ENCODE results near the gene NRF1. TPM values are rescaled to one million over a fixed set of nuclear protein-coding genes. Genes with fewer than 3 reads are reported as not detected.
"Not testable (repeated sequence)": the region's sequence is repeated elsewhere in the genome, so short reads cannot be mapped to it uniquely, and the experiment has no call there.

Gene NRF1
- total RNA-seq, 2 donors from 2014 or later = 19.2 to 37.6 TPM

DNA sequence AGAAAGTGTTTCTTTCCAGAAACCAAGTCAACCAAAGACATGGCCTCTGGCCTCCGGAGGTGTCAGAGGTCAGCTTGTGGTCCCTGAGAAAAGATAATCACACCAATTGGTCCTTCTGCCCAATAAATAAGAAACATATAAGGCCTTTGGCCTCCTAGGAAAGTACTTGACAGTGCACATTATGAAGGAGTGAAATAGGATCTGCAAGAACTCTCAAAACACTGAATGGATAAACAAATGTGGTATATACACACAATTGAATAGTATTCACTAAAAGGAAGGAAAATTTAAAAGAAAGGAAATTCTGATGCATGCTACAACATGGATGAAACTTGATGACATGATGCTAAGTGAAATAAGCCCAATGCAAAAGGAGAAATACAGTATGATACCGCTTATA is 35.4 kb upstream of the NRF1 start:
- no peak for ATAC-seq (ENCODE audit: insufficient number of reproducible peaks, low FRiP score, low read depth)

DNA sequence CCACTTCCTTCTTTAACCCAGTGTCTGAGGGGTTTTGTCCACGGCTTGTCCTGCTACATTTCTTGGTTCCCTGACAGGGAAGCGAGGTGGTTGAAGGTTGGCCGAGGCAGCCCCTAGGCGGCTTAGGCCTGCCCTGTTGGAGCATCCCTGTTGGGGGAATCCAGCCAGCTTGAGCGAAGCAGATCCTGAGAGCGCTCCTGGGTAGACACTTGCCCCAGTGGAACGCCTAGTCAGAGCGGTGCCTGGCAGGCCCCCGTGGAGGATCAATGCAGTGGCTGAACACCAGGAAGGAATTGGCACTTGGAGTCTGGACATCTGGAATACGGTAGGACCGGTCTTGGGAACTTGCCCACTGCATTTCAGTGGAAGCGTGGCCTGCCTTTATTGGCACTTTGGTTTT is 32.7 kb upstream of the NRF1 start:
- H3K4me3 ChIP-seq = no peak overlapping the region
- H3K36me3 ChIP-seq = no peaks in the 10 kb centered on the region
- H3K27me3 ChIP-seq (replicated peaks; ENCODE audit: insufficient read depth) = no peaks in the 10 kb centered on the region
- TF ChIP-seq, protein P1, sequence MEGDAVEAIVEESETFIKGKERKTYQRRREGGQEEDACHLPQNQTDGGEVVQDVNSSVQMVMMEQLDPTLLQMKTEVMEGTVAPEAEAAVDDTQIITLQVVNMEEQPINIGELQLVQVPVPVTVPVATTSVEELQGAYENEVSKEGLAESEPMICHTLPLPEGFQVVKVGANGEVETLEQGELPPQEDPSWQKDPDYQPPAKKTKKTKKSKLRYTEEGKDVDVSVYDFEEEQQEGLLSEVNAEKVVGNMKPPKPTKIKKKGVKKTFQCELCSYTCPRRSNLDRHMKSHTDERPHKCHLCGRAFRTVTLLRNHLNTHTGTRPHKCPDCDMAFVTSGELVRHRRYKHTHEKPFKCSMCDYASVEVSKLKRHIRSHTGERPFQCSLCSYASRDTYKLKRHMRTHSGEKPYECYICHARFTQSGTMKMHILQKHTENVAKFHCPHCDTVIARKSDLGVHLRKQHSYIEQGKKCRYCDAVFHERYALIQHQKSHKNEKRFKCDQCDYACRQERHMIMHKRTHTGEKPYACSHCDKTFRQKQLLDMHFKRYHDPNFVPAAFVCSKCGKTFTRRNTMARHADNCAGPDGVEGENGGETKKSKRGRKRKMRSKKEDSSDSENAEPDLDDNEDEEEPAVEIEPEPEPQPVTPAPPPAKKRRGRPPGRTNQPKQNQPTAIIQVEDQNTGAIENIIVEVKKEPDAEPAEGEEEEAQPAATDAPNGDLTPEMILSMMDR (IDR thresholded peaks at IDR 0.05) = no peak
- DNase-seq (ENCODE audit: low spot score) (no peak), ATAC-seq (ENCODE audit: insufficient number of reproducible peaks, low FRiP score, low read depth) (no peak)
- peaks cover 3% of the 10 kb centered on the region for H3K9me3 ChIP-seq
- H3K4me1 ChIP-seq (ENCODE audit: control insufficient read depth in 1 of 2, low read depth in 2 of 2) = no peaks in the 10 kb centered on the region
- no peak overlapping the region for H3K27ac ChIP-seq

More for the DNA sequence above, 35.4 kb upstream of the NRF1 start:
- no peaks in the 10 kb centered on the region for H3K36me3 ChIP-seq
- H3K27ac ChIP-seq = no peak overlapping the region
- H3K9me3 ChIP-seq = peaks cover 3% of the 10 kb centered on the region
- no peak for DNase-seq (ENCODE audit: low spot score)
- no peak overlapping the region for H3K4me3 ChIP-seq
- TF ChIP-seq, protein P1 (IDR thresholded peaks at IDR 0.05) = no peak
- no peaks in the 10 kb centered on the region for H3K27me3 ChIP-seq (replicated peaks; ENCODE audit: insufficient read depth)
- H3K4me1 ChIP-seq (ENCODE audit: control insufficient read depth in 1 of 2, low read depth in 2 of 2) = no peaks in the 10 kb centered on the region

DNA sequence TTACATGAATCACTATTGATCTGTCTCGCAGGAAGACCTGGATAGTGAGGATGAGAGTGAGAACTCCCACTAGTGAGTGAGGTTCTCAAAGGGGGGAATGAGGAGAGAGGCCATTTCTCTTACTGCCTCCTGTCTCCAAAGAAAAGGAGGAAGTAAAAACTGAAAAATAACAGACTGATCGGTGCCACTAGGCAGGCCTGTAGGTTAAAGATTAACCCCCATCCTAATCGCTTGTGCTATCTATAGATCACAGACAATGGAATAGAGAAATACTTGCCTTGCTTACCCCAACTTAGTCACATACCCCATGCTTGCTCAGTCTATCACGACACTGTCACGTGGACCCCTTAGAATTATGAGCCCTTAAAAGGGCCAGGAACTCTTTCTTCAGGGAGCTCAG is 25.3 kb upstream of the NRF1 start:
- not testable (repeated sequence) for H3K4me3 ChIP-seq; H3K27me3 ChIP-seq (replicated peaks; ENCODE audit: insufficient read depth); H3K36me3 ChIP-seq; ATAC-seq (ENCODE audit: insufficient number of reproducible peaks, low FRiP score, low read depth); H3K4me1 ChIP-seq (ENCODE audit: control insufficient read depth in 1 of 2, low read depth in 2 of 2); H3K27ac ChIP-seq; DNase-seq (ENCODE audit: low spot score)
- H3K9me3 ChIP-seq = peaks cover 22% of the 10 kb centered on the region

DNA sequence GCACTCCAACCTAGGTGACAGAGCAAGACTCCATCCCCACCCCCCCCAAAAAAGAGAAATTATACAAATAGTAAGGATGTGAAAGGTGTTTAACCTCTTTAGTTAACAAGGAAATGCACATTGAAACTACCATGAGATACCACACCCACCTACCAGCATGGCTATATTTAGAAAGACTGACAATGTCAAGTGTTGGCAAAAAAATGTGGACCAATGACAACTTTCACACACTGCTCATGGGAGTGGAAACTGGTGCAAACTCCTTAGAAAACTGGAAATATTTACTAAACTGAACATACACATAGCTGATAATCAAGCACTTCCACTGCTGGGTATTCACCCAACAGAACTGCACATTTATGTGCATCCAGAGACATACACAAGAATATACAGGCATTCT is 23.3 kb upstream of the NRF1 start:
- DNase-seq (ENCODE audit: low spot score) (no peak), ATAC-seq (ENCODE audit: insufficient number of reproducible peaks, low FRiP score, low read depth) (no peak)
- Histone ChIP-seq H3K36me3 (no peaks in the 10 kb centered on the region), H3K4me3 (no peak overlapping the region), H3K4me1 (ENCODE audit: control insufficient read depth in 1 of 2, low read depth in 2 of 2) (no peaks in the 10 kb centered on the region), H3K27me3 (replicated peaks; ENCODE audit: insufficient read depth) (no peaks in the 10 kb centered on the region), H3K27ac (no peak overlapping the region), H3K9me3 (peaks cover 22% of the 10 kb centered on the region)
- TF ChIP-seq, protein P1 (IDR thresholded peaks at IDR 0.05) = no peak

DNA sequence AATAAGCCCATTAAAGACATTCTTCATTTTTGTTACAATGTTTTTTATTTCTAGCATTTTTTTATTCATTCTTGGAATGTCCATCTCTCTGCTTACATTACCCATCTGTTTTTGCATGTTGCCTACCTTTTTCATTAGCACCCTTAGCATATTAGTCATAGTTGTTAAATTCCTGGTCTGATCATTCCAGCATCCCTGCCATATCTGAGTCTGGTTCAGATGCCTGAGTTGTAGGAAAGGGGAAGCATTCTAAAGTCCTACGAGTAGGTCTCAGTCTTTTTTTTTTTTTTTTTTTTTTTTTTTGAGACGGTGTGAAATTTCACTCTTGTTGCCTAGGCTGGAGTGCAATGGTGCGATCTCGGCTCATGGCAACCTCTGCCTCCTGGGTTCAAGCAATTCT is 19.7 kb upstream of the NRF1 start:
- TF ChIP-seq, protein P1 (IDR thresholded peaks at IDR 0.05) = no peak
- ATAC-seq (ENCODE audit: insufficient number of reproducible peaks, low FRiP score, low read depth) = no peak
- Histone ChIP-seq H3K36me3 (no peaks in the 10 kb centered on the region), H3K27ac (no peak overlapping the region), H3K9me3 (peaks cover 4% of the 10 kb centered on the region), H3K4me1 (ENCODE audit: control insufficient read depth in 1 of 2, low read depth in 2 of 2) (no peaks in the 10 kb centered on the region), H3K4me3 (no peak overlapping the region), H3K27me3 (replicated peaks; ENCODE audit: insufficient read depth) (no peaks in the 10 kb centered on the region)
- DNase-seq (ENCODE audit: low spot score) = no peak

DNA sequence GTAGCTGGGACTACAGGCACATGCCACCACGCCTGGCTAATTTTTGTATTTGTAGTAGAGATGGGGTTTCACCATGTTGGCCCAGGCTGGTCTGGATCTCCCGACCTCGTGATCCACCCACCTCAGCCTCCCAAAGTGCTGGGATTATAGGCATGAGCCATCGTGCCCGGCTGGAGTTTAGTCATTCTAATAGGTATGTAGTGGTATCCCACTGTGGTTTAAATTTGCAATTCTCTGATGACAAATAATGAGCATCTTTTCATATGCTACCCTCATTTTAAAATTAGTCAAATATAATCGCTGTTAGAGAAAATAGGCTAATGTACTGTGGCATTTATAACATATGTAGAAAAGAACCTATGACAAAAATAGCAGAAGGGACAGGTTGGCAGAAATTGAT is 15.1 kb upstream of the NRF1 start:
- H3K27ac ChIP-seq; ATAC-seq (ENCODE audit: insufficient number of reproducible peaks, low FRiP score, low read depth); H3K4me3 ChIP-seq; DNase-seq (ENCODE audit: low spot score); H3K27me3 ChIP-seq (replicated peaks; ENCODE audit: insufficient read depth); H3K36me3 ChIP-seq; H3K4me1 ChIP-seq (ENCODE audit: control insufficient read depth in 1 of 2, low read depth in 2 of 2); H3K9me3 ChIP-seq: not testable (repeated sequence)

Measured in thoracic aorta (tissue), 2 donors.